ENCODE results near the gene BOLL.

DNA sequence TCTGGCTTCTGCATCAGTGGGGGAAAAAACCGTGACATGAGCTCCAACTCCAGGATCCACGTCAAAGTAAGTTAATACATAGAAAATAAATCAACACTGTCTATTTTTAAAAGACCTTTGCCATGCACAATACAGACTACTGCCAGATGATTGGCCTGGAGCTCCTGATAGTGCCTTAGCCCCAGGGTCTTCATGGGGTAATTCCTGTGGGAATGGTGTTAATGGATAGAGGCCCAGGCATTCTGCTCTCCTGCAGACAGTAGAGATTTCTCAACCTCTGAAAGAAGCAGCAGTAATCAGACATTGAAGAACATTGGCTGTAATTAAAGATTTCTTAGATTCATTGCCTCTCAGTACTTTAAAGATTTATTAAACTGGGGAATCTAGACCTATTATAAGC lies 15.0 kb upstream of the BOLL start:
- TF ChIP-seq CTCF (conservative IDR thresholded peaks at IDR 0.05; ENCODE audit: low read length) (no peak), EZH2phosphoT487 (IDR thresholded peaks at IDR 0.05; ENCODE audit: borderline replicate concordance, low read depth, low read length) (no peak)

Measured in OCI-LY7 (cell line).